HG02623 (cell line): ENCODE results near the gene ARMC8.

Source experiments
- ATAC-seq: cut with Tn5 transposase; IDR thresholded peaks from one replicate; pipeline ENCODE4 v1.9.1; 2021; ENCODE audit warnings: moderate library complexity; ENCODE audit not compliant: unreplicated experiment

The ARMC8 gene

DNA sequence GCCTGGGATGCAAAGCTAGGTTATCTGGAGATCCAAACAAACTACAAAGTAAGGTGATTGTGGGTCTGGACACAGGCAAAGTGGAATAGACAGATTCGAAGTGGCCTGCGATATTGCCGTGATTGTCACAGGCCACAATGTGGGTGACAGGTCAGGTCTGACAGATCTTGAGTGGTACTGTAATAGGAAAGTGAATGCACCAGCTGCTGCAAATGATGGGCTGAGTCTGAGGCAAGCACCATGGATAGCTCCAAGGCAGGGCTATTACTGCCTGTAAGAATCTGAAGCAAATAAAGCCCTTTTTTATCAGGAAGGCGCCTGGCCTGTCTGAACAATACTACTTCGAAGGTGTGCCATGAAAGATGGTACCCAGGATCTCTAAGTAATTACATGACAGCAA is 10.0 kb downstream of the ARMC8 start:
- no peak for ATAC-seq

DNA sequence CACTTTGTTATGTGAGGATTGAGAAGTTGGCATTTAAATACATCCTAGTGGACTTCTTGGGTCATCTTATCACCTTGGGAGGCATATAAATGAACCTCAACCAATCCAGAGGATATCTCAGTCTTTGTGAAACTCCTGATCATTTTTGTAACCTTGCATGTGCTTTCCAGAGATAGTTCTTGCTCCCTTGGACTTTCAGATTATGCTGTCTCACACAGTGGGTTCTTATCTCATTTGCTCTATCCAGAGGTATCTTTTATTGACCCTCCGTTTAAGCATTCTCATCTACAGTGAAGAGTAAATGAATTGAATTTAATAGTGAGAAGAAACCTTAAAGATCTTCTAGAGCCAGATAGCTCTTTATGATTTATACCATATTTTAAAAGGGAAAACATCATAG is 10.4 kb downstream of the ARMC8 start:
- ATAC-seq, result no peak

DNA sequence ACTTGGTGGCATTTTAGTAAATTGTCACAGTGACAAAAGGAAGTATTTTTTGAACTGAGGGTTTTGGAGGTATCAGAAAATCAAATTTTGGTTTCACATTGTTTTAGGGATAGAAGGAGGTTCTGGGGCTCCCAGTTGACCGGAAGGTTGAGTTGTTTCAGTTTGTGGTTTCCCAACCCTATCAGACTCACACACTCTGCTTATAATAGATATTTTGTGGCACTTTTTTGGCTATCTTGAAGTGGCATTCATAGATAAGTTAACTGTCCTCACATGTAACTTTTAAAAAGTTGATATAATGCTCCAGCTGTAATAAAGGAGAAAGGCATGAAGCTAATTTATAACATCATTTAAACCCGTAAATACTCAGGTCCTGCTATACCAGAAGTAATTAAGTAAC is 12.8 kb downstream of the ARMC8 start:
- peak; percentile 48 for ATAC-seq

DNA sequence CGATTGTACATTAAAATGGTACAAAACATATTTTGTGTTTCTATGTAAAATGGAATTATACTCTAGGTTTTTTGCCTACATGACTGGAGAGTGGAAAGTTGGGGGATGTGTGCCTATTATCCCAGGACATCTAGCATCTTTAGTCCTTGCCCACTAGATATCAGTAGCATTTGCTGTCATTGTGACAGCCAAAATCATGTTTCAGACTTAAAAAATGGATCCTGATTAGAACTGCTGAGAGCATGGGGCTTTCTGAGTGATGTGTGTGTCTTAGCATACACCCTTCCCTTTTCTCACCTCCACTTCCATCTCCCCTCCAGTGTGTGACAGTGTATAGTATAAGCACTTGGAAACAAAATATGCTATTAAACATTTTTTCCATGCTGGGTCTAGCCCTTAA is 13.3 kb downstream of the ARMC8 start:
- no peak for ATAC-seq

DNA sequence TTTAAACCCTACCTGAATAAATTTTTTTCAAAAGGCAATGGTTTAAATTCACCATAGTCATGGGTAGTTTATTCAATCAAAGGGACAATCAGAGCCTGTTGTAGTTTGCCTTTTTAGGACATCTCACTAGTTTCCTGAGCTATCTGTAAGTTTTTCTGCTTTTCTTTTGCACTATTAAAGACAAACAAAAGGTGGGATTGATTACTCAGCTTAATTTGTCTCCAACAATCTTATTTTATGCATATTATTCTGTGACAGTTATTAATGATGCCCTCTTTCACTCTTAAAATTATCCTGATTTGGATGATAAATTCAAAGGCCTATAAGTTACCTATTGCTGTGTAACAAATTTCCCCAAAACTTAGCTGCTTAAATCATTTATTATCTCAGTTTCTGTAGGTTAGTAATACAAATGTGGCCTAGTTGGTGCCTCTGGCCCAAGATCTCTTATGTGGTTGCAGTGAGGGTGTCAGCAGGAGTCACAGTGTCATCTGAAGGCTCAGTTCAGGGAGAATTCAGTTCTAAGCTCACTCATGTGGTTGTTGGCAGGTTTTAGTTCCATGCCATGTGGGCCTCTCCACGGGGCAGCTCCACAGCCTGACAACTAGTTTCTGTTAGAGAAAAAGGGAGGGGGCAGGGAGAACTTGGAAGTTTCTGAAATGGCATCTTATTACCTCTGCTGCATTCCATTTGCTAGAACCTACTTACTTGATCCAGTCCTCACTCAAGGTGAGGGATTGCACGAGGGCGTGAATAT is 16.0 kb downstream of the ARMC8 start:
- ATAC-seq, result no peak

DNA sequence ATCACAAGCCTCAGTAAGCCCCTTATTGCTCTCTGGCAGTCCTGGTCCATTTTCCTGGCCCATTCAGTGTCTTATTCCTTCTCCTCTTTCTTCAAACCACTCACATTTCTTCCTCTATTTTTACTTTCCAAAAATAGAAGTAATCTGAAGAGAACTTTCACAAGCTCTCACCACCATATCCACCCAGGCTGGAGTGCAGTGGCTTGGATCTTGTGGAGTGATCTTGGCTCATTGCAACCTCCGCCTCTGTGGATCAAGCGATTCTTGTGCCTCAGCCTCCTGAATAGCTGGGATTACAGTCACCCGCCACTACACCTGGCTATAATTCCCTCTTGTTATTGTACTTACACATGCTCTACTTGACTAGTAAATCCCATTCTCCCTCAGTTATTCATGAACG is 16.8 kb downstream of the ARMC8 start:
- ATAC-seq, result no peak

DNA sequence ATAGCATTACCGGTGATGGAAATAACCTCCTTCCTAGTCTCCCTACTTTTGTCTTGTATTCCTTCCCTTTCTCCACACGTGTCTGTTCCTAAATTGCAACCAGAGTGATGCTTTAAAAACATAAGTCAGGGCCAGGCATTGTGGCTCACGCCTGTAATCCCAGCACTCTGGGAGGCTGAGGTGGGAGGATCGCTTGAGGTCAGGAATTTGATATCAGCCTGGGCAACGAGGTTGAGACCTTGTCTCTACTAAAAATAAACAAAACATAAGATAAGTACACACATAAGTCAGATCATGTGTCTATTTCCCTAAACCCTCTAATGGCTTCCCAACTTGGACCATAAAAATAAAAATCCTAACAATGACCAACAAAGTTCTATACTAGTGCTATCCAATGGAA is 18.4 kb downstream of the ARMC8 start:
- no peak for ATAC-seq

DNA sequence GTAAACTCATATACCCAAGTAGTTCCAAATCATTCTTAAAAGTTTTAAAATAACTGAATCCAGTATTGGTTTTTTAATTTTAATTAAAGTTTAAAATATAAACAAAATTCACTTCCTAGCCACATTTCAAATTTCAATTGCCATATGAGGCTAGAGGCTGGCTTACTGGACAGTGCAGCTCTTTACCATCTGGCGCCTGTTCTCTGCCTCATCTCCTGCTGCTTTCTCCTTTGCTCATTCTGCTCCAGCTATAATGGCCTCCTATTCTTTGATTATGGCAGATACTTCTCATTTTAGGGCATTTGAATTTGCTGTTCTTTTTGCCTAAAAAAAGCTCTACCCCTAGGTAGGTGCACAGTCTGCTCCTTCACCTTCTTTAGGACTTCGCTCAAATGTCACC is 19.1 kb downstream of the ARMC8 start:
- ATAC-seq, result no peak

DNA sequence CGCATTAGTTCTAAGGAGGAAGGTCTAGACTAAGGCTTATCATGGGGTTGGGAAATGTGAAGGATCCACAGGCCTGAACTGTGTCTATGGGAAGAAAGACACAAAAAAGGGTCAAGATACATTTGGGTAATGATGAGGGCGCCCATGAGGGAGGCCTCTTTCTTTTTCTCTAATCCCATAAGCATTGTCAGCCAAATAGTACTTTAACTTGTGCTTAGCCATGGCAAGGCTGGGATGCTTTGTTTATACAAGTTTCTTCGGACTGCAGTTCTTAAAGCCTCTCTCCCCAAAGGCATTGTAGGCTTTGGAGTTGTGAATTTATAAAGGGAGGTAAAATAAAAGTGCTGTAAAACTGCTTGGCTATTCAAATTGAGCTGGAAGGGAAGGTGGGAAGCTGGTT is 23.4 kb downstream of the ARMC8 start:
- ATAC-seq, result no peak

DNA sequence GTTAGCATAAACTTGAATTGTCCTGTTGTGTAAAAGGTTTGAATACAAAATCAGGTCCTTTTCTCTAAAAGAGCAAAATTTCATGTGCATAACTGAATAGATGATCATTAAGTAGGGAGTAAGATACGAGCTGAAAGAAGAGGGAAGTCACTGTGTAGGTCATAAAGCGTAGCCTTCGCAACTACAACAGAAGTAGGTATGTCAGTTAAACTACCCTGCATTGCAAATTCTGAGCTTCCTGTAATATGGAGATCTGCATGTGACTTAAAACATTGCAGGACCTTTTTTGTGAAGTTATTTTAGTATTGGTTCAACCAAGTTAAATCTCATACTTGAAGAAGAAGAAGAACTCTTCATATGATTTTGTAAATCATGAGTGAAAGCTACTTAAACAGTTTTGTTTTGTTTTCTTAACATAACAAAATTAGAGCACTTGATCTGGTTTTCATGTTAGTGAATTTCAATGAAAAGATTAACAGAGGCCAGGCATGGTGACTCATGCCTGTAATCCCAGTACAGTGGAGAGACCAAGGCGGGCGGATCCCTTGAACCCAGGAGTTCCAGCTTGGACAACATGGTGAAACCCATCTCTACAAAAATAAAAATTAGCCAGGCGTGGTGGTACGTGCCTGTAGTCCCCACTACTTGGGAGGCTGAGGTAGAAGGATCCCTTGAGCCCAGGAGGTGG is 26.4 kb downstream of the ARMC8 start:
- ATAC-seq, result no peak

DNA sequence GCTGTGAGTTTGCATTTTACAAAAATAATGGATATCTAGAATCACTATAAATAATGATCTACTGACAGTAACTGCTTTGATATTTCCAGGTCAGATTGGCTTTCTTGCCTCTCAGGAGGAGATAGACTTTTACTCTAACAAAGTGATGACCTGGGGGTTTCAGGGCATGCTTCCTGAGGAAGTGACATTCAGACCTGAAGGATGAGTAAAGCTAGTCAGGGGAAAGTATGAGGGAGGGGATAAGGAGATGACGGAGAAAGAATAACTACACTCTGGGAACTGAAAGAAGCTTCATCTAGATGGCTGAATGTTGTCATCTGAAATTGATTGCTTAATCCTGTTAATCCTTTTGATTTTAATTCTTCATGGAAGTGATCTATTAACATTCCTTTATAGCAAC is 32.2 kb downstream of the ARMC8 start:
- no peak for ATAC-seq

DNA sequence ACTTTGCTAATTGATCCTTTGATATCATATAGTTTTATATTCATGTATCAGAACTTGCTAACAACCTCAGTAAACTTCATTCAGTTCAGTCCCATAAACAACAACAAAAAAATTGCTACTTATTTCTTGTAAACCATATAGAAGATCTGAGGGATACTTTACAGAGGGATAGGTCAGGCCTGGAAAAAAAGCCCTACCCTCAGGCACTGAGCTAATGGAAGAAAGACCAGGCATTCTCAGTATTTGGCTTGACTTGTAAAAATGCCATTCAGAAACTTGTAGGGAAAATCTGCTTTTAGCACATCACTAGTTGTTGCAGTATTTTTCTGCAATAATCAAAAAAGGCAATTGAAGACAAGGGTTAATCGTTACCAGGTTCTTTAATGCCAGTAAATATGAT is 33.1 kb downstream of the ARMC8 start:
- ATAC-seq, result no peak

DNA sequence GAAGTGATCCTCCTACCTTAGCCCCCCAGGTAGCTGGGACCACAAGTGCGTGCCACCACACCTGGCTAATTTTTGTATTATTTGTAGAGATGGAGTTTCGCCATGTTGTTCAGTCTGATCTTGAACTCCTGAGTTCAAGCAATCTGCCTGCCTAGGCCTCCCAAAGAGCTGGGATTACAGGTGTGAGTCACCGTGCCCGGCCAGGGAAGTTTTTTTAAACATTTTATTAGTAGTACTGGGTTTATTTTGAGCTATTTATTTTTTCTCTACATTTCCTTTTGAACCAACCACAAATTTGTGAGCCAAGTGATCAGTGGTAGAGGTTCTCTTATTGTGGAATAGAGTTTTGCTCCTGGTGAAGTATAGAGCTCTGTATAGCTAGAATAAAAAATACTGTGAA is 33.7 kb downstream of the ARMC8 start:
- ATAC-seq, result no peak

DNA sequence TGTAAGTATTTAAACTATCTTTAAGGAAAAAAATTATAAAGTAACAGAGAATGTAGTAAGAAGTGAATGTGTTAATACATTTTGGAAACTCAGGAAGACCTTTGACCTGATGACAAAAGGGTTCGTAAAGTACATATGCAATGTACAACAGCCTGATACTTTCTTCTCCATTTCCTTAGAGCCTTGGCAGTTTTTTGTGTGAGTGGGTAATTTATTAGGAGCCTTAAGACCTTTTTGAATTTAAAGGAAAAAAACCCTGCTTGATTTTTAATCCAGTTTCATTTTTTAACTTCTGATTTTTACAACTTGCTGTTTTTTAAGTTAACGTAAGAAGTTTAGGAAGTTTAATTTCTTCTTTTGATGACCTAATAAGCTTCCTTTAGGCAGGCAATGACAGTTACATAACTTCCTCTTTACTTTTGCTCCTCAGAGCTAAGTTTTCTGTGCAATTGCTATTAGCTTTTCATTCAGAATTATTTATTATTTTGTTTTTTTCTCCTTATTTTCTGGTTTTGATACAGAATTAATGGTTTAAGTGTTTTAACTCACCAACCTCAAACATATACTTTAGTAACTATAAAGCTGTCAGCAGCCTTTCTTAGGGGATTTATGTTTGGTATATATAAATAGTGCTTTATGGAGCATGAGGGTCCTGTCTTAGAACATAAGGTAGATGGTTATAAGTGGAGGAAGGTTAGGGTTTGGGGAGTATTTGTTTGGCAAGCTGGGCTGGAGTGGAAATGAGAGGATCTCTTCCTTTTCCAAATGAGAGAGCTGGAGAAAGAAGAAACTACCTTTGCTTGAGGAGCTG is 35.2 kb downstream of the ARMC8 start:
- ATAC-seq, result no peak

DNA sequence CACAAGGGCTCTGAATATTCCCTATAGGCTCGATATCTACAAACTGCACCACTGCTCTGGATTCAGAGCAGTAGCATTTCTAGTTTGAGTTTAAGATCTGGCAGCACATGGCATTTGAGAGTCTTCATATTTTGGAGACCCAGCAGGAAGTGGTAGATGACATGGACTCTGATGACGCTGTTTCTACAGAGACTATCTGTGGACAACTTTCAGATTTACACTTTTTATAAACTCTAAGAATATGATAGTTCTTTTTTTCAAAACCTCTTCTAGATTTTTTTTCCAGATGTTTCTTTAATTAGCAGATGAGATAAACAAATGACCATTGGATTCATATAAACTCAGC is 35.8 kb downstream of the ARMC8 start:
- ATAC-seq, result no peak

DNA sequence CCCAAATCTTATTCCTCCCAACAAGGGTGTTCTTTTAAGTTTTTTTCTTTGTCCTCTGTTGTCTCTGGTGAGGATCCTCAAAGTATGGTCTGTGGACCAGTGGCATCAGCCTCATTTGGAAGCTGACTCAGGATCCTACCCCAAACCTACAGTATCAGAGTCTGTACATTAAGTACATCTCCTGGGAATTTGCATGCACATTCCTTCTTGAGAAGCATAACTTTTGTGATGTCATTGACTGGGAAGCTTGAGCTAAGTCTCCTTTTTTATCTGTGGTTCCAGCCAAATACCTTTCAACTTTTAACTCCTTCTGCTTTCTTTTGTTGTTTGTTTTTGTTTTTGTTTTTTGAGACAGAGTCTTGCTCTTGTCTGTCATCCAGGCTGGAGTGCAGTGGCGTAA is 40.5 kb downstream of the ARMC8 start:
- no peak for ATAC-seq

DNA sequence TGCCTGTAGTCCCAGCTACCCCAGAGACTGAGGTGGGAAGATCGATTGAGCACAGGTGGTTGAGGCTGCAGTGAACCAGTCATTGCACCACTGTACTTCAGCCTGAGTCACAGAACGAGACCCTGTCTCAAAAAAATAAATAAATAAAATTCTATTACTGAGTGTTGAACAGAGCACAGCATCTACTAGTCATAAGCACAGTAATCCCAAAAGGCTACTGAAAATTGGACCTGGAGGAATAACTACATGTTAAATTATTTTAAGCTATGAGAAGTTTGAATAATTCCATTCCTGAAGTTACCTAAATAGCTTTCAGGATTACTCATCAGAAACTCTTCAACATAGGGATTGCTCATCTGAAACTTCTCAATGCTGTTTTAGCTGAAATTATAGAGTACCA is 43.4 kb downstream of the ARMC8 start:
- ATAC-seq, result no peak

DNA sequence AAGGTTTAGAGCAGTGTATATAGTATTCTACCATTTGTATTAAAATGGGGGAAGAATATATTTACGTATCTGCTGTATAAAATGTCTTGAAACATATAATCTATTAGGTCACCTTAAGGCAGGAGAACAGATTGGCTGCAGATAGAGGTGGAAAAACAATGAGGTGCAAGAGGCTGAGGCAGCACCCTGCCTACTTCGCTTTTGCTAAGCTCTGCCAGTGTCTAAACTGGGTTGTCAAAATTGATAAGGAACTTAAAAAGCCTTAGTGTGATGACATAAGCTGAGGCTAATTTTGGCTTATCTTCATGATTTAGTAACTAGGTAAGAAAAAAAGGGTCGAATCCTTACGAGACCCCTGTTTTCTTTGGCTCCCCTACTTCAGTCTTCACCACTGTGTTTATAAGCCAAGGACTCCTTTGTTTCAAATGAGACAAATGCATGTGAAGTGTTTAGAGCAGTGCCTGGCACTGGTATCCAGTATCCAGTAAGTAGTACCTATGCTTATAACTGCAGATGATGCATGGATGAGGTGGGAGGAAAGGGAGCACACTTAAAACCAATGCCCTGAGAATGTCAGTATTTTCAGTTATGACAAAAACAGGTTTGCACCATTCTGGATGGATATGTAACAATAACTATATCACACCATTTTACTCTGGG is 45.7 kb downstream of the ARMC8 start:
- ATAC-seq, result no peak

DNA sequence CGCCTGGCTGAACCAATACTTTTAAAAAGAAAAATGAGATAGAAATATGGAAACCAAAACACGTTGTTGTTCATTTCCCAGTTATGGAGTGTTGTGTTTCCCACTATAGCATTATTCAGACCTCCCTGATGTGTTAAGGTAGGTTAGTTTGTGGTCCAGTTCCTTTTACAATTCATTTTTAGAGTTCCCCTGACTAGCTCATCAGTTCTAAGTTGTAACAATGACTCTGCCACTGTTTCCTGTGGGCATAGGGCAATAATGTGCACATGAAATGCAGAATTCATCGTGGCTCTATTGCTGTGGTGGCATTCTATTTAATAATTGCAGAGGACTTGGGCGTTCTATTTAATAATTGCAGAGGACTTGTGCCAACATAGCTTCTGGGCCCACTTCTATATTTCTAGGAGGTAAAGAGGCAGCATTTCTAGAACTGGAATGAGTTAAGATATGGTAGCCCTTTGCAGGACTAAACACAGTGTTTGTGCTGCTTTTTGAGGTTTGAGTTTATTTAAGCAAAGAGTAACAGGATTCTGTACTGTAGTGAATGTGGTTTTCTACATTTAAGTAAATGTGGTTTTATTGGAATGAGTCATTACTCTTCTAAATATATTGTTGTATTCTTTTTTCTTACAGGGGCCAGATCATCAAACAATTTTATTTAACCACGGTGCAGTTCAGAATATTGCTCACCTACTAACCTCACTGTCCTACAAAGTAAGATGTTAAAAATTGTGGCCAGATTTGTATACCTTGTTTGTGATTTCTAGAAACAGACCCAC is 47.5 kb downstream of the ARMC8 start:
- ATAC-seq, result no peak

DNA sequence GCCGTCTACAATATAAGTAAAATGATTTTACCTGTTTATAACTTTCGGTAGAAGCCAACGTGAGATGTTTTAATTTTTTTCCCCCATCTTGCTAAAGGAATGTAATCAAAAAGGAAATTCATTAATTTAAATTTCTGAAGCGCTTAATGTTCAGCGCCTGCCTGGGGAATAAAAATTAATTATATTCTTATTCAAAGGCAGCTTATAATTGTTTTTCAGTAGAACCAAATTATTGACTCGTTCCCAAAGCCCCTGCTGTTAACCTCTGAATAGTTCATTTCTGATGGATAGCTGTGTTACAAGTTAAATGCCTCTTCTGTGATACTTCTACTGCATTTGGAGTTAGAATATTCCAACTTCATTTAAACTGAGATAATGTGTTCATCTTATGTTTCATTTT is 51.6 kb downstream of the ARMC8 start:
- ATAC-seq, result no peak

DNA sequence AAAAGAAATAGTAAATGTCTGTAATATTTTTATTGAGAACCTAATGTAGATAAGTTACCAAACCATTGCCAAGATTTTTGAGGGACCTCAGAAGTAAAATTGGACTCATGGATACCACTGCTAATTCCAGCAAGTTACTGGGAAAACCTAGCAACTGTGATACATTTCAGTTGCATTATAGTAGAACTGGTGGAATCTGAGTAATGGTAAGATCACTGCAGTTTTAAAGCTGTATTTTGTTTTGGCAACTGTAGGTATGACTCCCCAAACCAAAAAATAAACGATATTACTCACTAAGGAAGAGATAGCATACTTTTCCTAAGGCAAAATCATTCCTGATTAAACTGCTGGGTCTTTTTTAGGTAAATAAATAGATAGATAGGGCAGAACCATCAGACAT is 54.0 kb downstream of the ARMC8 start:
- no peak for ATAC-seq
